C4-2B (cell line): ENCODE data around the gene TMPRSS11D.

ENCODE experiments used
- CTCF ChIP-seq: fragments of 450-650 bp; conservative IDR thresholded peaks from 2 replicates; pipeline ENCODE4 v1.5.1; 2017; ENCODE audit warnings: mild to moderate bottlenecking
- ZFX ChIP-seq: fragments of 450-650 bp; IDR thresholded peaks from 2 replicates; pipeline ENCODE4 v1.6.1; 2017

GRCh38 chr4:67787311-67787710 lies 96.5 kb downstream of the TMPRSS11D start:
- TF ChIP-seq CTCF (no peak), ZFX (no peak)
